Glutamatergic neuron (in vitro differentiated cells): Measurements from ENCODE around the gene KCNC3. TPM values are rescaled to one million over a fixed set of nuclear protein-coding genes. Genes with fewer than 3 reads are reported as not detected.
A peak's percentile ranks its signal among the peaks of the same experiment; 100 is the strongest.

Experiments
- DNase-seq: peaks from one replicate; pipeline ENCODE4 v3.0.0; 2022
- H3K27ac Mint-ChIP-seq: one replicate; pipeline ENCODE4 v1.8.0; 2020; ENCODE audit warnings: mild to moderate bottlenecking, mixed read lengths, inconsistent platforms; ENCODE audit not compliant: unreplicated experiment
- H3K27me3 Mint-ChIP-seq: one replicate; pipeline ENCODE4 v1.8.0; 2020; ENCODE audit warnings: mild to moderate bottlenecking, moderate library complexity, mixed read lengths, inconsistent platforms; ENCODE audit not compliant: unreplicated experiment
- H3K36me3 Mint-ChIP-seq: one replicate; pipeline ENCODE4 v1.8.0; 2020; ENCODE audit warnings: mild to moderate bottlenecking, mixed read lengths, inconsistent platforms; ENCODE audit not compliant: unreplicated experiment
- H3K4me1 Mint-ChIP-seq: one replicate; pipeline ENCODE4 v1.8.0; 2020; ENCODE audit warnings: mild to moderate bottlenecking, low read depth, mixed read lengths, inconsistent platforms; ENCODE audit not compliant: unreplicated experiment
- H3K4me3 Mint-ChIP-seq: one replicate; pipeline ENCODE4 v1.8.0; 2020; ENCODE audit warnings: mild to moderate bottlenecking, mixed read lengths, inconsistent platforms; ENCODE audit not compliant: unreplicated experiment
- H3K9me3 Mint-ChIP-seq: one replicate; pipeline ENCODE4 v1.8.0; 2020; ENCODE audit warnings: mild to moderate bottlenecking, moderate library complexity, mixed read lengths, inconsistent platforms; ENCODE audit not compliant: unreplicated experiment
- total RNA-seq: library from RNA; stranded (reverse); fragmentation: NEBNext Ultra II Directional; extraction: Animal tissue kit (Norgen Biotek cat#: 25700); gene quantifications from one replicate; pipeline ENCODE4 v1.2.1, GENCODE V29; 2021; ENCODE audit not compliant: unreplicated experiment
- TF ChIP-seq, protein P1 (sequence below): fragments of 200-600 bp; sonication (generic); IDR thresholded peaks from one replicate; pipeline ENCODE4 v1.5.0; 2021; ENCODE audit not compliant: partially characterized antibody, unreplicated experiment

The KCNC3 gene
- total RNA-seq, 1 donor from 2014 or later, result 10.6 TPM

DNA sequence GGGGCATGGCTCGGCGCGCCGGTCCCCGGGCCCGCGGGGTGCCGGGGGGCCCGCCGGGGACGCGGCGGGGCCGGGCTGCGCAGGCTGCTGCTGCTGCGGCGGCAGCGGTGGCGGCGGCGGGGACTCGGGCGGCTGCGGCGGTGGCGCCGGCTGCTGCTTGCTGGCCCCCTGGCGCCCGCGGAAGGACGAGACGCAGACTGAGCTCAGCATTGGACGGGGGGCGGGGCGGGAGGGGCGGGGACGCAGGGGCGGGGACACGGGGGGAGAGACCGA lies 368 bp downstream of the KCNC3 start:
- H3K9me3 Mint-ChIP-seq, result peaks cover 26% of the 10 kb centered on the region
- H3K4me1 Mint-ChIP-seq, result peaks cover 24% of the 10 kb centered on the region
- TF ChIP-seq, protein P1, sequence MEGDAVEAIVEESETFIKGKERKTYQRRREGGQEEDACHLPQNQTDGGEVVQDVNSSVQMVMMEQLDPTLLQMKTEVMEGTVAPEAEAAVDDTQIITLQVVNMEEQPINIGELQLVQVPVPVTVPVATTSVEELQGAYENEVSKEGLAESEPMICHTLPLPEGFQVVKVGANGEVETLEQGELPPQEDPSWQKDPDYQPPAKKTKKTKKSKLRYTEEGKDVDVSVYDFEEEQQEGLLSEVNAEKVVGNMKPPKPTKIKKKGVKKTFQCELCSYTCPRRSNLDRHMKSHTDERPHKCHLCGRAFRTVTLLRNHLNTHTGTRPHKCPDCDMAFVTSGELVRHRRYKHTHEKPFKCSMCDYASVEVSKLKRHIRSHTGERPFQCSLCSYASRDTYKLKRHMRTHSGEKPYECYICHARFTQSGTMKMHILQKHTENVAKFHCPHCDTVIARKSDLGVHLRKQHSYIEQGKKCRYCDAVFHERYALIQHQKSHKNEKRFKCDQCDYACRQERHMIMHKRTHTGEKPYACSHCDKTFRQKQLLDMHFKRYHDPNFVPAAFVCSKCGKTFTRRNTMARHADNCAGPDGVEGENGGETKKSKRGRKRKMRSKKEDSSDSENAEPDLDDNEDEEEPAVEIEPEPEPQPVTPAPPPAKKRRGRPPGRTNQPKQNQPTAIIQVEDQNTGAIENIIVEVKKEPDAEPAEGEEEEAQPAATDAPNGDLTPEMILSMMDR, result no peak
- no peak overlapping the region for H3K4me3 Mint-ChIP-seq
- no peak for DNase-seq
- no peak overlapping the region for H3K27ac Mint-ChIP-seq
- peaks cover 35% of the 10 kb centered on the region for H3K27me3 Mint-ChIP-seq
- peaks cover 10% of the 10 kb centered on the region for H3K36me3 Mint-ChIP-seq

- Mint-ChIP-seq H3K27me3 (peaks cover 31% of the 10 kb centered on the region), H3K36me3 (peaks cover 10% of the 10 kb centered on the region), H3K27ac (no peak overlapping the region), H3K4me1 (peaks cover 26% of the 10 kb centered on the region), H3K4me3 (no peak overlapping the region), H3K9me3 (peaks cover 24% of the 10 kb centered on the region)
- peak; percentile 68 for DNase-seq
- TF ChIP-seq, protein P1, result no peak
Measured at GRCh38 chr19:50328224-50328872, 829 bp downstream of the KCNC3 start.

- TF ChIP-seq, protein P1, result no peak
- Mint-ChIP-seq H3K4me3 (peak overlapping the region; percentile 73), H3K27me3 (peaks cover 30% of the 10 kb centered on the region), H3K9me3 (peaks cover 25% of the 10 kb centered on the region), H3K27ac (no peak overlapping the region), H3K36me3 (peaks cover 10% of the 10 kb centered on the region), H3K4me1 (peaks cover 28% of the 10 kb centered on the region)
- DNase-seq, result no peak
Measured at GRCh38 chr19:50327461-50328223, 1.5 kb downstream of the KCNC3 start.

DNA sequence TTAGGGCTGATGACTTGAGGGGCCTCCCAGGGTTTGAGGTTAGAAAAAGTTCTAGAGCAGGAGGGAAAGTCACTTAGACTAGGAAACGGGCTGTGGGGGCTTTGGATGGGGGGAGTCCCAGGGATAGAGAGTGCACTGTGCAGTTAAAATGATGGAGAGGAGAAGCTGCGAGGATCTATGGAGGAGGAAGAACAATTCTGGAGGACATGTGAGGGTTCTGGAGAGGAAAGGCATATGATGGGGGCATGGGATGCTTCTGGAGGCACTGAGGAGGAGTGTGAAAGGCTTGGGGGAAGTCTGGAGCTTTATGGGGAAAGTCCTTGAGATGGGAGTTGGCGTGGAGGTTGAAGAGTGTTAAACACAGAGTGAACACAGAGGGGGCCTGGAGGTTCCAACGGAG lies 2.2 kb downstream of the KCNC3 start:
- TF ChIP-seq, protein P1, result no peak
- DNase-seq, result no peak
- Mint-ChIP-seq H3K27ac (peak overlapping the region; percentile 60), H3K36me3 (peaks cover 10% of the 10 kb centered on the region), H3K4me1 (peaks cover 30% of the 10 kb centered on the region), H3K4me3 (peak overlapping the region; percentile 73), H3K27me3 (peaks cover 28% of the 10 kb centered on the region), H3K9me3 (peaks cover 28% of the 10 kb centered on the region)

GRCh38 chr19:50326101-50326664 lies 3.0 kb downstream of the KCNC3 start:
- Mint-ChIP-seq H3K4me1 (peaks cover 28% of the 10 kb centered on the region), H3K4me3 (peak overlapping the region; percentile 84), H3K27me3 (peaks cover 31% of the 10 kb centered on the region), H3K27ac (no peak overlapping the region), H3K36me3 (peaks cover 10% of the 10 kb centered on the region), H3K9me3 (peaks cover 25% of the 10 kb centered on the region)
- TF ChIP-seq, protein P1, result no peak
- DNase-seq, result no peak
